GM08714 (cell line): ENCODE measurements around the gene SPTBN1.
"Not testable (repeated sequence)": the region's sequence is repeated elsewhere in the genome, so short reads cannot be mapped to it uniquely, and the experiment has no call there.

Experiments
- H3K4me3 ChIP-seq: fragments of 200-500 bp; sonication (Bioruptor generic); 2 replicates; pipeline ENCODE4 v1.5.1; 2014; ENCODE audit warnings: mild to moderate bottlenecking, low read length, inconsistent platforms
- ZNF274 ChIP-seq: IDR thresholded peaks from 2 replicates; pipeline ENCODE4 v1.6.1; 2012; ENCODE audit warnings: mild to moderate bottlenecking, low read depth, low read length

The SPTBN1 gene

GRCh38 chr2:54492335-54492734 is 36.2 kb downstream of the SPTBN1 start:
- TF ChIP-seq ZNF274: no peak
- H3K4me3 ChIP-seq: no peak overlapping the region

DNA sequence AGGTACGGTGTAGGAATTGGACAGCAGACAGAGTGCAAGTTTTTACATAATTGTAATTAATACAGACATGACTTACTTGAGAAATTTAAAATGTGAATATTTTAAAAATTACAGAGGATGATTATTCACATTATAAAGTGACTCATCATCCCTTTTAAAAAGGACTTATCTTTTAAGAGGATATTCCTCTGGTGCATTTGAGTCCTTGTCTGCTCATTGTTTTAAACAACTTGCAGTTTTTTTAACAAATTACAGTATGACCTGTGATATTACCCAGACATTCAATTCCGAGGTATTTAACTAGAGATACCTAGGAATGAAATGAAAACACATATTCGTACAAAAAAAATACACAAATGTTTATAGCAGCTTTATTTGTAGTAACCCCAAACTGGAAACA is 38.0 kb downstream of the SPTBN1 start:
- no peak for TF ChIP-seq ZNF274
- no peak overlapping the region for H3K4me3 ChIP-seq

- H3K4me3 ChIP-seq: no peak overlapping the region
- no peak for TF ChIP-seq ZNF274
Measured at GRCh38 chr2:54496920-54497319, 40.8 kb downstream of the SPTBN1 start.

GRCh38 chr2:54497763-54498680 is 41.9 kb downstream of the SPTBN1 start:
- no peak overlapping the region for H3K4me3 ChIP-seq
- no peak for TF ChIP-seq ZNF274

- no peak for TF ChIP-seq ZNF274
- no peak overlapping the region for H3K4me3 ChIP-seq
Measured at GRCh38 chr2:54499661-54500060, 43.5 kb downstream of the SPTBN1 start.

- no peak overlapping the region for H3K4me3 ChIP-seq
- TF ChIP-seq ZNF274: no peak
Measured at GRCh38 chr2:54500404-54501205, 44.5 kb downstream of the SPTBN1 start.

DNA sequence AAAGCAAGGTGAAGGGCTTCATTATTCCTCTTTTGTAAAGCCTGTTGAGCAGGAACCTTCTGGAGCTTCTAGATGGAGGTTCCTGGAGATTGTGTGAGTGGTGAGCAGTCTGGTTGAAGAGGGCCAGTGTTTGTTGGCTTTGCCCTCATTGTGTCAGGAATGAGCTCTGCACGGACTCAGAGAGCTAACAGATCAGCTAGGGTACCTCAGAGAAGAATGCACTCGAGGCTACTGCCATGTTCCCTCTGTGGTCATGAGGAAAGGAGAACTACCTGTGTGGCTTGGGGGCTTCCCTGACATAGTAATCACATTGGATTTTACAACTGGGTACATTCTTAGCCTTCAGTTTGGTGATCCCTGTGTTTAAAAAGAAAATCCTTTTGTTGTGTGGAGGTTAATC is 46.6 kb downstream of the SPTBN1 start:
- no peak overlapping the region for H3K4me3 ChIP-seq
- no peak for TF ChIP-seq ZNF274

- H3K4me3 ChIP-seq: no peak overlapping the region
- no peak for TF ChIP-seq ZNF274
Measured at GRCh38 chr2:54503192-54503591, 47.1 kb downstream of the SPTBN1 start.

- no peak for TF ChIP-seq ZNF274
- H3K4me3 ChIP-seq: no peak overlapping the region
Measured at GRCh38 chr2:54503828-54504227, 47.7 kb downstream of the SPTBN1 start.

GRCh38 chr2:54504866-54505265 is 48.7 kb downstream of the SPTBN1 start:
- no peak for TF ChIP-seq ZNF274

DNA sequence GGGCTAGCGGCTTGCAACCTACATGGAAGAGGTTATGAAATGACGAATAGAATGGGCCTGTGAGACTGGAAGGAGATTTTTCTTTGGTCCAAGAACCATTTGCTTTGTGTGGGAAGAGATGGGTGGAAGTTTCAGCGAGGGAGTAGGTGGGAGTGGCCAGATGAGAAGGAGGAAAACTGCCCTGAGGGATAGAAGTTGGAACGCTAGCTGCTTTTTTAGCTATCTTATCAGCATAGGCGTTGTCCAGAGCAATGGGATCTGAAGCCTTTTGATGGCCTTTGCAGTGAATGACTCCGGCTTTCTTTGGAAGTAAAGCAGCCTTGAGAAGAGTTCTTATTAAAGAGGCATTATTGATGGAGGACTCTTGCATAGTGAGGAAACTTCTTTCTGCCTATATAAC is 52.4 kb downstream of the SPTBN1 start:
- H3K4me3 ChIP-seq: no peak overlapping the region
- TF ChIP-seq ZNF274: no peak

More at GRCh38 chr2:54504866-54505265, 48.7 kb downstream of the SPTBN1 start:
- no peak overlapping the region for H3K4me3 ChIP-seq

- H3K4me3 ChIP-seq: not testable (repeated sequence)
Measured at GRCh38 chr2:54509043-54509442, 52.9 kb downstream of the SPTBN1 start.

DNA sequence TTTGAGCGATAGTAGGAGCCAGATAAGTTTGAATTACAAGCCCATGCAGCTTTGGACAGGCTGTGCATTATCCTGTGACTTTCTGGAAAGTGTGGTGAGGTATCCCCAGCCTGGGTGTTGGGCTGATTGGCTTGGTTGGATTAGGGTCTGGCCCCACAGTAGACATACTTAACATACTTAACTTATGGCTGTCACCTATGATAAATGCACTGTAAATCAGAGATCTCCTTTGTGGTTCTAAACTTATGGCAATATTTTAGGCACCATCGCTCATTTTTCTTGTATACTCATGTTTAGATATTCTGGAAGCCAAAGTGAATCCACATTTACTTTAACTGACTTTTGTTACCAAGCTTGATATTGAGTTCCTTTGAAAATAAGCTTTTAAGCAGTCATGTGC is 54.8 kb downstream of the SPTBN1 start:
- no peak for TF ChIP-seq ZNF274
- no peak overlapping the region for H3K4me3 ChIP-seq

- TF ChIP-seq ZNF274: no peak
- no peak overlapping the region for H3K4me3 ChIP-seq
Measured at GRCh38 chr2:54512183-54512582, 56.1 kb downstream of the SPTBN1 start.

DNA sequence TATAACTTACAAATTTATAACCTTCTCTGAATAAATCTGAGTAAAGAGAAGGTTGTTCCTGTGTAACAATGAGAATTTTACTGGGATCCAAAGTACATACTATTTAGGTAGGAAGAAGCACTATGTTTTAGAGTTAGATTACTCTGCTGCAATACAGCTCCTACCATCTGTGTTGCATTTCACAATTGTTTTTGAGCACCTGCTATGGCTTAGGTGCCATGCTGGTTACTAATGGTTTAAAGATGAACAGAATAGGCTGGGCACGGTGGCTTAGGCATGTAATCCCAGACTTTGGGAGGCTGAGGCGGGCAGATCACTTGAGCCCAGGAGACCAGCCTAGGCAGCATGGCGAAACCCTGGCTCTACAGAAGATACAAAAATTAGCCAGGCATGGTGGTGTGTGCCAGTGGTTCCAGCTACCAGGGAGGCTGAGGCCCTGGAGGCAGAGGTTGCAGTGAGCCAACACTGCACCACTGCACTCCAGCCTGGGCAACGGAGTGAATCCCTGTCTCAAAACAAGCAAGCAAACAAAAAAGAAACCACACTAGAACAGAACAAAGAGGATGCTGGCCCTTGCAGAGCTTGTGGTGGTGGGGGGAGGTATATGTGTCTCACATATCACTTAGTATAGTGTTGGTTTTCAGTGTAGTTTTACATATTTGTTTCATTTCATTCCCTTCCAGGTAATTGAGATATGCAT is 56.7 kb downstream of the SPTBN1 start:
- H3K4me3 ChIP-seq: no peak overlapping the region
- TF ChIP-seq ZNF274: no peak

GRCh38 chr2:54513363-54513715 is 57.2 kb downstream of the SPTBN1 start:
- TF ChIP-seq ZNF274: no peak

More at GRCh38 chr2:54513363-54513715, 57.2 kb downstream of the SPTBN1 start:
- H3K4me3 ChIP-seq: no peak overlapping the region
